K562 (cell line): ENCODE data around the gene SCG3. TPM values are rescaled to one million over a fixed set of nuclear protein-coding genes. Genes with fewer than 3 reads are reported as not detected.

Experiments
- ATAC-seq: fragments of 200-7000 bp; cut with Tn5 transposase; 3 replicates; pipeline ENCODE4 v1.9.1; 2020; ENCODE audit warnings: moderate library complexity
- BruUV-seq: library from RNA; stranded (reverse); fragments of 400-500 nt; replicated peaks from 2 replicates; lab custom pipeline; 2021; lab: Mats Ljungman, UMichigan
- CTCF ChIA-PET: fragments of 300-600 bp; formaldehyde crosslinking; extraction: SDS; loops from one replicate; lab custom pipeline; 2021; ENCODE audit warnings: low intra/inter-chr PET ratio; lab: Yijun Ruan, JAX
- POLR2A ChIA-PET: fragments of 300-600, 350-650 bp; sonication (Branson Sonifier 250); formaldehyde crosslinking; extraction: SDS; loops from one replicate; lab custom pipeline; 2021; ENCODE audit warnings: antibody characterized with exemption, inconsistent platforms; lab: Yijun Ruan, JAX
- DNase-seq, 4 experiments: peaks; one replicate each; pipeline versions ENCODE4 v3.0.0 to v3.0.0-alpha.2; 2011 to 2018; ENCODE audit warnings: low spot score in 3 of 4, mixed read lengths in 3 of 4; ENCODE audit errors: extremely low read depth in 1 of 4
- FAIRE-seq: peaks from 2 replicates; lab custom pipeline; 2011; peaks lifted over from hg19 to GRCh38; lab: Jason Lieb, UNC
- H2AFZ ChIP-seq: 2 replicates; pipeline ENCODE4 v1.6.0; 2011; ENCODE audit warnings: low read depth, low read length, control low read depth, inconsistent platforms
- H3K27ac ChIP-seq: fragments of 200-600 bp; 3 replicates; pipeline ENCODE4 v1.8.0; 2011; ENCODE audit warnings: low read depth, mild to moderate bottlenecking, control low read depth, inconsistent platforms, low read length, moderate library complexity, mixed read lengths; ENCODE audit errors: extremely low read depth
- H3K27me3 ChIP-seq, 2 experiments: fragments of 300-600 bp in 1 of 2; 2 replicates in 1 of 2; 3 replicates in 1 of 2; pipeline versions ENCODE4 v1.6.0 to v1.8.0; 2011; ENCODE audit warnings: inconsistent platforms in 2 of 2, low read length in 2 of 2, mild to moderate bottlenecking in 1 of 2, mixed read lengths in 1 of 2, moderate library complexity in 1 of 2; ENCODE audit not compliant: control insufficient read depth in 2 of 2, insufficient read depth in 2 of 2
- H3K36me3 ChIP-seq: fragments of 300-600 bp; 3 replicates; pipeline ENCODE4 v1.8.0; 2011; ENCODE audit warnings: mild to moderate bottlenecking, low read length, inconsistent platforms; ENCODE audit not compliant: control insufficient read depth, insufficient read depth
- H3K4me1 ChIP-seq, 2 experiments: fragments of 200-600 bp in 1 of 2; replicated peaks in 1 of 2; 2 replicates in 1 of 2; 3 replicates in 1 of 2; pipeline versions ENCODE4 v1.5.1 to v1.8.0; 2011; ENCODE audit warnings: inconsistent platforms in 2 of 2, low read length in 2 of 2, mild to moderate bottlenecking in 1 of 2, mixed read lengths in 1 of 2, moderate library complexity in 1 of 2; ENCODE audit not compliant: control insufficient read depth in 2 of 2, insufficient read depth in 2 of 2
- H3K4me2 ChIP-seq: 2 replicates; pipeline ENCODE4 v1.6.1; 2011; ENCODE audit warnings: low read length, control low read depth, inconsistent platforms, mixed read lengths; ENCODE audit not compliant: insufficient read depth
- H3K4me3 ChIP-seq: fragments of 200-600 bp; sonication (generic), shearing (Covaris generic); 2 replicates; pipeline ENCODE4 v1.5.1; 2016; ENCODE audit warnings: control low read depth, inconsistent platforms
- H3K79me2 ChIP-seq: fragments of 200-600 bp; 3 replicates; pipeline ENCODE4 v1.8.0; 2011; ENCODE audit warnings: low read length, inconsistent platforms; ENCODE audit not compliant: control insufficient read depth, insufficient read depth
- H3K9ac ChIP-seq, 2 experiments: 2 replicates each; pipeline versions ENCODE4 v1.6.0 to v1.6.1; 2011; ENCODE audit warnings: low read depth in 2 of 2, low read length in 2 of 2, control low read depth in 1 of 2, inconsistent platforms in 1 of 2, mild to moderate bottlenecking in 1 of 2, mixed read lengths in 1 of 2; ENCODE audit not compliant: insufficient read depth in 1 of 2
- H3K9me1 ChIP-seq: one replicate; pipeline ENCODE4 v1.6.0; 2011; ENCODE audit warnings: inconsistent platforms, mild to moderate bottlenecking, low read length, moderate library complexity; ENCODE audit not compliant: control insufficient read depth, insufficient read depth
- H3K9me3 ChIP-seq: replicated peaks from 2 replicates; pipeline ENCODE4 v1.5.1; 2011; ENCODE audit warnings: low read depth, low read length, inconsistent platforms; ENCODE audit not compliant: control insufficient read depth, insufficient read depth
- H4K20me1 ChIP-seq: replicated peaks from 2 replicates; pipeline ENCODE4 v1.6.1; 2011; ENCODE audit warnings: low read length, inconsistent platforms, mixed read lengths; ENCODE audit not compliant: control insufficient read depth, insufficient read depth
- ARID1B ChIP-seq: fragments of 450-650 bp; IDR thresholded peaks from 2 replicates; pipeline ENCODE4 v1.6.1; 2016; ENCODE audit warnings: antibody characterized with exemption, mild to moderate bottlenecking, inconsistent platforms
- EZH2 ChIP-seq: IDR thresholded peaks from 2 replicates; pipeline ENCODE4 v1.6.1; 2012; ENCODE audit warnings: low read depth, mild to moderate bottlenecking, inconsistent platforms, low read length, borderline replicate concordance
- FOSL1 ChIP-seq: fragments of 200-800 bp; sonication (Bioruptor generic); conservative IDR thresholded peaks from 2 replicates; pipeline ENCODE4 v1.6.1; 2016; ENCODE audit warnings: missing genetic modification characterization, missing compliant biosample characterization
- GATA2 ChIP-seq: sonication (generic); formaldehyde crosslinking; IDR thresholded peaks from 2 replicates; pipeline ENCODE4 v1.4.0; 2020; ENCODE audit warnings: mild to moderate bottlenecking, missing genetic modification reagents
- JUND ChIP-seq, 2 experiments: IDR thresholded peaks; 2 replicates in 1 of 2; 3 replicates in 1 of 2; pipeline ENCODE4 v1.6.1; 2011; ENCODE audit warnings: borderline replicate concordance in 2 of 2, low read depth in 2 of 2, low read length in 2 of 2, improper control_type of control experiment in 1 of 2, missing biosample characterization in 1 of 2, missing genetic modification characterization in 1 of 2, missing genetic modification reagents in 1 of 2
- KDM1A ChIP-seq, 2 experiments: fragments of 450-650 bp; IDR thresholded peaks; 2 replicates each; pipeline ENCODE4 v1.6.1; 2016; ENCODE audit warnings: mild to moderate bottlenecking in 2 of 2
- NCOA4 ChIP-seq: fragments of 450-650 bp; IDR thresholded peaks from 2 replicates; pipeline ENCODE4 v1.6.1; 2018; ENCODE audit warnings: mild to moderate bottlenecking; ENCODE audit not compliant: partially characterized antibody
- PHB ChIP-seq: fragments of 250-450 bp; sonication (Bioruptor Pico); IDR thresholded peaks from 2 replicates; pipeline ENCODE4 v1.5.0; 2021
- SUPT5H ChIP-seq: fragments of 450-650 bp; IDR thresholded peaks from 2 replicates; pipeline ENCODE4 v1.6.1; 2016
- TBP ChIP-seq: optimal IDR thresholded peaks from 2 replicates; pipeline ENCODE3; 2011; ENCODE audit warnings: low read depth, low read length, improper control_type of control experiment
- ZNF121 ChIP-seq: sonication (generic); formaldehyde crosslinking; conservative IDR thresholded peaks from 2 replicates; pipeline ENCODE4 v1.8.0; 2022; ENCODE audit warnings: missing genetic modification reagents
- WGBS: fragments of 100-300 bp; shearing (Covaris generic); methylation state at CpG from one replicate; pipeline ENCODE4 v1.1.6; 2016; ENCODE audit warnings: low coverage, mixed read lengths; ENCODE audit not compliant: insufficient coverage; ENCODE audit errors: missing lambda C conversion rate; 5-methylcytosine and 5-hydroxymethylcytosine counted together
- in situ Hi-C: fragments of 300-500 bp; cut with MboI; formaldehyde crosslinking; loops from 4 replicates; pipeline ENCODE4 v1.15.0; 2018; ENCODE audit warnings: inconsistent platforms, mixed read lengths
- intact Hi-C: fragments of 100-400 bp; cut with micrococcal nuclease; formaldehyde crosslinking; loops from 2 replicates; pipeline ENCODE4 v1.14.2; 2022
- polyA plus RNA-seq, 8 experiments: library from polyadenylated mRNA; depleted of rRNA in 4 of 8; stranded (reverse) in 5 of 8; unstranded in 3 of 8; fragments of >200 nt; fragmentation: Nextera tagmentation in 2 of 8; fragmentation: Illumina TruSeq in 1 of 8; extraction: Ambion mirVana in 2 of 8; extraction: Trizol in 1 of 8; gene quantifications; 2 replicates each; pipeline versions ENCODE4 v1.2.1 to v1.2.3, GENCODE V29; 2011 to 2014; ENCODE audit warnings: inconsistent platforms in 1 of 8, missing spikeins in 1 of 8
- total RNA-seq, 7 experiments: library from RNA; depleted of rRNA in 6 of 7; stranded (reverse); fragments of >200 nt in 6 of 7; fragmentation: Illumina TruSeq in 2 of 7; extraction: Trizol in 2 of 7; gene quantifications; 2 replicates each; pipeline versions ENCODE4 v1.2.1 to v1.2.3, GENCODE V29; 2011 to 2021; ENCODE audit warnings: low replicate concordance in 1 of 7
- TF ChIP-seq, protein P1 (sequence below): fragments of 250-450 bp; sonication (Bioruptor Pico); IDR thresholded peaks from 2 replicates; pipeline ENCODE4 v1.6.1; 2021; ENCODE audit warnings: mild to moderate bottlenecking
- TF ChIP-seq, protein P2 (sequence below), 2 experiments: fragments of 450-650 bp; IDR thresholded peaks; 2 replicates each; pipeline ENCODE4 v1.6.1; 2018; ENCODE audit warnings: mild to moderate bottlenecking in 2 of 2, low read depth in 1 of 2; ENCODE audit not compliant: partially characterized antibody in 2 of 2
- TF ChIP-seq, protein P3 (sequence below), 2 experiments: fragments of 250-450 bp in 1 of 2; fragments of 450-650 bp in 1 of 2; sonication (Bioruptor Pico) in 1 of 2; IDR thresholded peaks; 2 replicates each; pipeline versions ENCODE4 v1.6.1 to v1.8.0; 2016 to 2021; ENCODE audit warnings: mild to moderate bottlenecking in 2 of 2, moderate library complexity in 2 of 2, missing compliant biosample characterization in 1 of 2, missing genetic modification characterization in 1 of 2

SCG3 gene
- total and polyA plus RNA-seq, 9 of the 15 experiments (the other 6 are each of a cell fraction or from before 2014, with no cell fraction given): 13.0 to 43.8 (median 21.0) TPM

DNA sequence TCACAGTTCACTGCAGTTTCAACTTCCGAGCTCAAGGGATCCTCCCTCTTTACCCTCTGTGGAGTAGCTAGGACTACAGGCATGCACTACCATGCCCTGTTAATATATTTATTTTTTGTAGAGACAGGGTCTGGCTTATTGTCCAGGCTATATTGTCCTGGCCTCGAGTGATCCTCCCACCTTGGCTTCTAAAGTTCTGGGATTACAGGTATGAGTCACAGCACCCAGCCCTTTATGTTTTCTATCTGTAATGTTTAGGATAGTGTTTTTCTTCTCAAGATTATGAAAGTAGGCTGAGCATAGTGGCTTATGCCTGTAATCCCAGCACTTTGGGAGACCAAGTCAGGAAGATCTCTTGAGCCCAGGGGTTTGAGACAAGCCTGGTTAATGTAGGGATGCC is 11.9 kb upstream of the SCG3 start:
- no peak overlapping the region; the same call in 1 of the 2 replicates for H3K4me2 ChIP-seq
- in situ Hi-C loops (no loop called here), intact Hi-C loops (no loop called here)
- H3K27ac ChIP-seq: no peak overlapping the region
- DNase-seq (no peak), ATAC-seq (peak; percentile 63), FAIRE-seq (peak; percentile 46)
- no peaks in the 10 kb centered on the region for H3K36me3 ChIP-seq
- POLR2A ChIA-PET: interaction anchor here (0.9 kb wide), 1 partner anchor 12 kb away, joined by 3 read pairs; the partner anchor contains the start of gene SCG3
- H3K27me3 ChIP-seq: no peaks in the 10 kb centered on the region
- H3K9ac ChIP-seq: no peak overlapping the region
- H3K9me3 ChIP-seq: no peaks in the 10 kb centered on the region
- no TSS peak for BruUV-seq
- TF ChIP-seq FOSL1 (tag): peak; percentile 58
- peak; percentile 10; the same call in 1 of the 2 replicates for TF ChIP-seq ARID1B
- TF ChIP-seq TBP: no peak
- no peak for TF ChIP-seq JUND (IDR thresholded peaks at IDR 0.05; ENCODE audit: borderline replicate concordance, low read depth, low read length)
- no peak for TF ChIP-seq JUND (tag; IDR thresholded peaks at IDR 0.05; ENCODE audit: borderline replicate concordance, low read depth, low read length)
- TF ChIP-seq, protein P1, sequence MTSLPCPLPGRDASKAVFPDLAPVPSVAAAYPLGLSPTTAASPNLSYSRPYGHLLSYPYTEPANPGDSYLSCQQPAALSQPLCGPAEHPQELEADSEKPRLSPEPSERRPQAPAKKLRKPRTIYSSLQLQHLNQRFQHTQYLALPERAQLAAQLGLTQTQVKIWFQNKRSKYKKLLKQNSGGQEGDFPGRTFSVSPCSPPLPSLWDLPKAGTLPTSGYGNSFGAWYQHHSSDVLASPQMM (CRISPR knock-in tag): no peak
- TF ChIP-seq, protein P2, sequence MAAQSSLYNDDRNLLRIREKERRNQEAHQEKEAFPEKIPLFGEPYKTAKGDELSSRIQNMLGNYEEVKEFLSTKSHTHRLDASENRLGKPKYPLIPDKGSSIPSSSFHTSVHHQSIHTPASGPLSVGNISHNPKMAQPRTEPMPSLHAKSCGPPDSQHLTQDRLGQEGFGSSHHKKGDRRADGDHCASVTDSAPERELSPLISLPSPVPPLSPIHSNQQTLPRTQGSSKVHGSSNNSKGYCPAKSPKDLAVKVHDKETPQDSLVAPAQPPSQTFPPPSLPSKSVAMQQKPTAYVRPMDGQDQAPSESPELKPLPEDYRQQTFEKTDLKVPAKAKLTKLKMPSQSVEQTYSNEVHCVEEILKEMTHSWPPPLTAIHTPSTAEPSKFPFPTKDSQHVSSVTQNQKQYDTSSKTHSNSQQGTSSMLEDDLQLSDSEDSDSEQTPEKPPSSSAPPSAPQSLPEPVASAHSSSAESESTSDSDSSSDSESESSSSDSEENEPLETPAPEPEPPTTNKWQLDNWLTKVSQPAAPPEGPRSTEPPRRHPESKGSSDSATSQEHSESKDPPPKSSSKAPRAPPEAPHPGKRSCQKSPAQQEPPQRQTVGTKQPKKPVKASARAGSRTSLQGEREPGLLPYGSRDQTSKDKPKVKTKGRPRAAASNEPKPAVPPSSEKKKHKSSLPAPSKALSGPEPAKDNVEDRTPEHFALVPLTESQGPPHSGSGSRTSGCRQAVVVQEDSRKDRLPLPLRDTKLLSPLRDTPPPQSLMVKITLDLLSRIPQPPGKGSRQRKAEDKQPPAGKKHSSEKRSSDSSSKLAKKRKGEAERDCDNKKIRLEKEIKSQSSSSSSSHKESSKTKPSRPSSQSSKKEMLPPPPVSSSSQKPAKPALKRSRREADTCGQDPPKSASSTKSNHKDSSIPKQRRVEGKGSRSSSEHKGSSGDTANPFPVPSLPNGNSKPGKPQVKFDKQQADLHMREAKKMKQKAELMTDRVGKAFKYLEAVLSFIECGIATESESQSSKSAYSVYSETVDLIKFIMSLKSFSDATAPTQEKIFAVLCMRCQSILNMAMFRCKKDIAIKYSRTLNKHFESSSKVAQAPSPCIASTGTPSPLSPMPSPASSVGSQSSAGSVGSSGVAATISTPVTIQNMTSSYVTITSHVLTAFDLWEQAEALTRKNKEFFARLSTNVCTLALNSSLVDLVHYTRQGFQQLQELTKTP (IDR thresholded peaks at IDR 0.05; ENCODE audit: low read depth in 1 of 2, partially characterized antibody in 2 of 2): no peak
- peak; percentile 35; the same call in 1 of the 2 replicates for TF ChIP-seq ZNF121 (CRISPR knock-in tag)
- TF ChIP-seq SUPT5H: no peak
- TF ChIP-seq GATA2: no peak
- no peak for TF ChIP-seq PHB (CRISPR knock-in tag)
- no peak for TF ChIP-seq EZH2
- no peak for TF ChIP-seq NCOA4
- TF ChIP-seq, protein P3, sequence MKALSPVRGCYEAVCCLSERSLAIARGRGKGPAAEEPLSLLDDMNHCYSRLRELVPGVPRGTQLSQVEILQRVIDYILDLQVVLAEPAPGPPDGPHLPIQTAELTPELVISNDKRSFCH (CRISPR knock-in tag; IDR thresholded peaks at IDR 0.05): no peak
- TF ChIP-seq, protein P3 (tag; IDR thresholded peaks at IDR 0.05): no peak
- TF ChIP-seq KDM1A (IDR thresholded peaks at IDR 0.05): peak; percentile 13 to 36; a peak in 1 of 4 replicates
- CTCF ChIA-PET: no interaction called here
- H3K9me1 ChIP-seq: no peaks in the 10 kb centered on the region
- WGBS: 16% methylated on average over 2 of the region's 2 CpGs
- H3K4me3 ChIP-seq: no peak overlapping the region
- H4K20me1 ChIP-seq: no peaks in the 10 kb centered on the region
- peaks cover 24 to 38% of the 10 kb centered on the region in 2 experiments; a peak in 4 of 5 replicates for H3K4me1 ChIP-seq
- peak overlapping the region; percentile 14; the same call in 1 of the 2 replicates for H2AFZ ChIP-seq
- no peaks in the 10 kb centered on the region for H3K79me2 ChIP-seq
